ENCODE data around the gene FBXL19. TPM values are rescaled to one million over a fixed set of nuclear protein-coding genes. Genes with fewer than 3 reads are reported as not detected.

The FBXL19 gene
- total and polyA plus RNA-seq, 9 of the 15 experiments (the other 6 are each of a cell fraction or from before 2014, with no cell fraction given), result 0.13 to 48.0 (median 13.5) TPM; not detected in 1

DNA sequence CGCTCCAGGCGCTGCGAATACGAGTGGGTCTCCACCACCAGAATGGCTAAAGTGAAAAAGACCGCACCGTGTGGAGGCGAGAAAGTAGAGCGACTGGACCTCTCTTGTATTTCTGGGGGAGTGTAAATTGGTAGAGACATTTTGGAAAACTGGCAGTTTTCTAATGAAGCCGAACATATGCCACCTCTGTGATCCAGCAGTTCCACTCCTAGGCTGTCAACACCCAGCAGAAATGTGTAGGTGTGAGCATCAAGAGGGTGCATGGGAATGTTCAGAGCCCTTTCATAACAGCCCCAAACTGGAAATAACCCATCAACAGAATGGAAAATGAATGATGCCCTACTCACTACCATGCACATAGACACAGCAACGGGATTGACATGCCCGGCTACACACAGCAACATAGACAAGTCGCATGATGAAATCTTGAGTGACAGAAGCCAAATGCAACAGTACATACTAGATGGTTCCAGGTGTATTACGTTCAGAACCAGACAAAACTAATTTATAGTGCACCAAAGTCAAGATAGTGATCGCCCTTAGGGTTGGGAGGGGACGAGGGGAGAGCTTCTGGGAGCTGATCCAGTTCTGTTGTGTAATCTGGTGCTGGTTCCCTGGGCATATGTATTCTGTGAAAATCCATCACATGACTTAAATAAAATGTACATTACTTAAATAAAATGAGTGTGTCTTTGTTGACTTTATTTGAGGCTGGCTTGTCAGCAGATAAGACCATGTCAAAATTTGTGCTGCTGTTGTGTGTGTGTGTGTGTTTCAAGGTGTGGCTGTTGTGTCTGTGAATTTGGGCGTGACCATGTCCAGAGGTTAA, 28.6 kb upstream of the FBXL19 start (continued):
- TF ChIP-seq, protein P1, sequence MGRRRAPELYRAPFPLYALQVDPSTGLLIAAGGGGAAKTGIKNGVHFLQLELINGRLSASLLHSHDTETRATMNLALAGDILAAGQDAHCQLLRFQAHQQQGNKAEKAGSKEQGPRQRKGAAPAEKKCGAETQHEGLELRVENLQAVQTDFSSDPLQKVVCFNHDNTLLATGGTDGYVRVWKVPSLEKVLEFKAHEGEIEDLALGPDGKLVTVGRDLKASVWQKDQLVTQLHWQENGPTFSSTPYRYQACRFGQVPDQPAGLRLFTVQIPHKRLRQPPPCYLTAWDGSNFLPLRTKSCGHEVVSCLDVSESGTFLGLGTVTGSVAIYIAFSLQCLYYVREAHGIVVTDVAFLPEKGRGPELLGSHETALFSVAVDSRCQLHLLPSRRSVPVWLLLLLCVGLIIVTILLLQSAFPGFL (CRISPR knock-in tag; IDR thresholded peaks at IDR 0.05), result no peak
- TF ChIP-seq, protein P2, sequence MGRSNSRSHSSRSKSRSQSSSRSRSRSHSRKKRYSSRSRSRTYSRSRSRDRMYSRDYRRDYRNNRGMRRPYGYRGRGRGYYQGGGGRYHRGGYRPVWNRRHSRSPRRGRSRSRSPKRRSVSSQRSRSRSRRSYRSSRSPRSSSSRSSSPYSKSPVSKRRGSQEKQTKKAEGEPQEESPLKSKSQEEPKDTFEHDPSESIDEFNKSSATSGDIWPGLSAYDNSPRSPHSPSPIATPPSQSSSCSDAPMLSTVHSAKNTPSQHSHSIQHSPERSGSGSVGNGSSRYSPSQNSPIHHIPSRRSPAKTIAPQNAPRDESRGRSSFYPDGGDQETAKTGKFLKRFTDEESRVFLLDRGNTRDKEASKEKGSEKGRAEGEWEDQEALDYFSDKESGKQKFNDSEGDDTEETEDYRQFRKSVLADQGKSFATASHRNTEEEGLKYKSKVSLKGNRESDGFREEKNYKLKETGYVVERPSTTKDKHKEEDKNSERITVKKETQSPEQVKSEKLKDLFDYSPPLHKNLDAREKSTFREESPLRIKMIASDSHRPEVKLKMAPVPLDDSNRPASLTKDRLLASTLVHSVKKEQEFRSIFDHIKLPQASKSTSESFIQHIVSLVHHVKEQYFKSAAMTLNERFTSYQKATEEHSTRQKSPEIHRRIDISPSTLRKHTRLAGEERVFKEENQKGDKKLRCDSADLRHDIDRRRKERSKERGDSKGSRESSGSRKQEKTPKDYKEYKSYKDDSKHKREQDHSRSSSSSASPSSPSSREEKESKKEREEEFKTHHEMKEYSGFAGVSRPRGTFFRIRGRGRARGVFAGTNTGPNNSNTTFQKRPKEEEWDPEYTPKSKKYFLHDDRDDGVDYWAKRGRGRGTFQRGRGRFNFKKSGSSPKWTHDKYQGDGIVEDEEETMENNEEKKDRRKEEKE (IDR thresholded peaks at IDR 0.05; ENCODE audit: borderline replicate concordance in 1 of 2, control insufficient read depth in 1 of 2, low read depth in 2 of 2, low read length in 1 of 2), result no peak
- TF ChIP-seq CBX2 (IDR thresholded peaks at IDR 0.05; ENCODE audit: insufficient read depth, low read length, poor library complexity, severe bottlenecking), result no peak
- TF ChIP-seq TAF7 (tag; IDR thresholded peaks at IDR 0.05), result no peak
- 0 out of 2 replicates have a peak, but pooled peaks have one; percentile 56 for TF ChIP-seq ZNF830 (CRISPR knock-in tag; IDR thresholded peaks at IDR 0.05)
- no peak for TF ChIP-seq ZFX (CRISPR knock-in tag; IDR thresholded peaks at IDR 0.05)
- TF ChIP-seq HNRNPL (IDR thresholded peaks at IDR 0.05; ENCODE audit: low read depth, low read length), result no peak
- TF ChIP-seq ARNT (IDR thresholded peaks at IDR 0.05), result 0 out of 4 replicates have a peak, but pooled peaks of 1 of the 2 experiments have one; percentile 17
- no peak for TF ChIP-seq EZH2 (IDR thresholded peaks at IDR 0.05; ENCODE audit: borderline replicate concordance, low read depth, low read length)
- TF ChIP-seq, protein P3, sequence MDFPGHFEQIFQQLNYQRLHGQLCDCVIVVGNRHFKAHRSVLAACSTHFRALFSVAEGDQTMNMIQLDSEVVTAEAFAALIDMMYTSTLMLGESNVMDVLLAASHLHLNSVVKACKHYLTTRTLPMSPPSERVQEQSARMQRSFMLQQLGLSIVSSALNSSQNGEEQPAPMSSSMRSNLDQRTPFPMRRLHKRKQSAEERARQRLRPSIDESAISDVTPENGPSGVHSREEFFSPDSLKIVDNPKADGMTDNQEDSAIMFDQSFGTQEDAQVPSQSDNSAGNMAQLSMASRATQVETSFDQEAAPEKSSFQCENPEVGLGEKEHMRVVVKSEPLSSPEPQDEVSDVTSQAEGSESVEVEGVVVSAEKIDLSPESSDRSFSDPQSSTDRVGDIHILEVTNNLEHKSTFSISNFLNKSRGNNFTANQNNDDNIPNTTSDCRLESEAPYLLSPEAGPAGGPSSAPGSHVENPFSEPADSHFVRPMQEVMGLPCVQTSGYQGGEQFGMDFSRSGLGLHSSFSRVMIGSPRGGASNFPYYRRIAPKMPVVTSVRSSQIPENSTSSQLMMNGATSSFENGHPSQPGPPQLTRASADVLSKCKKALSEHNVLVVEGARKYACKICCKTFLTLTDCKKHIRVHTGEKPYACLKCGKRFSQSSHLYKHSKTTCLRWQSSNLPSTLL (IDR thresholded peaks at IDR 0.05), result no peak
- TF ChIP-seq NR2C1 (IDR thresholded peaks at IDR 0.05), result 0 out of 2 replicates have a peak, but pooled peaks have one; percentile 17
- TF ChIP-seq NR2C1 (tag; IDR thresholded peaks at IDR 0.05), result 0 out of 2 replicates have a peak, but pooled peaks have one; percentile 4
- TF ChIP-seq FOXK2 (conservative IDR thresholded peaks at IDR 0.05 in 1 of 2, IDR thresholded peaks at IDR 0.05 in 1 of 2; ENCODE audit: low read depth in 2 of 2), result peak in 1 of 2 experiments; percentile 52; a peak in 1 of 4 replicates
- no peak for TF ChIP-seq NONO (IDR thresholded peaks at IDR 0.05; ENCODE audit: low read depth in 2 of 2, low read length in 1 of 2)
- no peak for TF ChIP-seq NCOA2 (IDR thresholded peaks at IDR 0.05; ENCODE audit: partially characterized antibody in 2 of 2)
- no peak for TF ChIP-seq PHB (CRISPR knock-in tag; IDR thresholded peaks at IDR 0.05)
- no peak for TF ChIP-seq TSC22D4 (tag; IDR thresholded peaks at IDR 0.05)
- no peak for TF ChIP-seq ZNF133 (CRISPR knock-in tag; IDR thresholded peaks at IDR 0.05)
- TF ChIP-seq BRD4 (IDR thresholded peaks at IDR 0.05), result 0 out of 2 replicates have a peak, but pooled peaks have one; percentile 12
- TF ChIP-seq XRCC5 (IDR thresholded peaks at IDR 0.05; ENCODE audit: low read depth, low read length), result no peak
- no peak; a peak in 1 of 4 replicates for TF ChIP-seq HDAC1 (IDR thresholded peaks at IDR 0.05)
- no peak for TF ChIP-seq ZNF143 (CRISPR knock-in tag; IDR thresholded peaks at IDR 0.05)

Data from K562 (cell line).